ENCODE results near the gene INPP5A. TPM values are rescaled to one million over a fixed set of nuclear protein-coding genes. Genes with fewer than 3 reads are reported as not detected.

INPP5A gene
- total RNA-seq, 1 experiment from 2014 or later, result 22.6 TPM

DNA sequence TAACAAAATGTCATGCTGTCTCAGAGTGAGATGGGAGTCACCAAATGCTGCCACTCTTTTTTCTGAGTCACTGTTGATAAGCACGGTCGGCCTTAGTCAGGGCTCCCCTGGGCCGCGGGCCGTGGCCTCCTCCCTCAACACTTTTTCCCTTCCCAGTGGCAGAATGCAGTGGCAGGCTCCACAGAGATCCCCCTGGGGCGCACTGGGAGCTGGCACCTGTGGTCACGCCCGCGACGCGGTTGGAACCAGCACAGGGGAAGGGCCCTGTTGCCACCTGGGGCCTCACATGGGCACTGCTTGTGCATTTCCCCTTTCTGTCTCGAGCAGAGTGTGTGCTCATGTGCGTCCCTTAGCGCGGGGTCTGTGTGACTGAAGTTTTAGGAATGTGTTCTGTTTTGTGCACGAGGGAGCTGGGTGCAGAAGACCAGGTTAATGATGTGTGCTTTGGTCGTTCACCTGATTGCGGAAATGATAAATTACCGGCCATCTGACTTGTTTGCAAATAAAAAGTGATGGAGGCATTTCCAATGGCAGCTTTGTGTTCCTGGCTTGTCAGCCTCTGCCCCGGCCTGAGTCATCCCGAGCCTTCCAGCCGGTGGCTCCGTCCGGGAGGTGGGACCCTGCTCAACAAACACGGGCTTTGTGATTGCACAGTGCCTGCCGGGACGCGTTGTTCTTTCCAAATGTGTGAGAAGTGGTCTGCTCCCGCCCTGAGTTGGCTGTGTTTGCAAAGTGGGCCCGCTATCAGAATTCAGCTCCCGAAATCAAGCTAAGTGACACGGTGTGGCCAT is 147.7 kb downstream of the INPP5A start:
- H3F3A ChIP-seq (ENCODE audit: low read length, unreplicated experiment), result peaks cover 8% of the 10 kb centered on the region
- H3K79me2 ChIP-seq (ENCODE audit: low read length), result peaks cover 76% of the 10 kb centered on the region
- no peaks in the 10 kb centered on the region for H3K9me2 ChIP-seq (replicated peaks; ENCODE audit: low read length)
- peak; percentile 88 for DNase-seq
- TF ChIP-seq, protein P1, sequence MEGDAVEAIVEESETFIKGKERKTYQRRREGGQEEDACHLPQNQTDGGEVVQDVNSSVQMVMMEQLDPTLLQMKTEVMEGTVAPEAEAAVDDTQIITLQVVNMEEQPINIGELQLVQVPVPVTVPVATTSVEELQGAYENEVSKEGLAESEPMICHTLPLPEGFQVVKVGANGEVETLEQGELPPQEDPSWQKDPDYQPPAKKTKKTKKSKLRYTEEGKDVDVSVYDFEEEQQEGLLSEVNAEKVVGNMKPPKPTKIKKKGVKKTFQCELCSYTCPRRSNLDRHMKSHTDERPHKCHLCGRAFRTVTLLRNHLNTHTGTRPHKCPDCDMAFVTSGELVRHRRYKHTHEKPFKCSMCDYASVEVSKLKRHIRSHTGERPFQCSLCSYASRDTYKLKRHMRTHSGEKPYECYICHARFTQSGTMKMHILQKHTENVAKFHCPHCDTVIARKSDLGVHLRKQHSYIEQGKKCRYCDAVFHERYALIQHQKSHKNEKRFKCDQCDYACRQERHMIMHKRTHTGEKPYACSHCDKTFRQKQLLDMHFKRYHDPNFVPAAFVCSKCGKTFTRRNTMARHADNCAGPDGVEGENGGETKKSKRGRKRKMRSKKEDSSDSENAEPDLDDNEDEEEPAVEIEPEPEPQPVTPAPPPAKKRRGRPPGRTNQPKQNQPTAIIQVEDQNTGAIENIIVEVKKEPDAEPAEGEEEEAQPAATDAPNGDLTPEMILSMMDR (conservative IDR thresholded peaks at IDR 0.05; ENCODE audit: low read depth, low read length), result no peak
- no peak for TF ChIP-seq EZH2 (IDR thresholded peaks at IDR 0.05; ENCODE audit: low read length, unreplicated experiment)
- no peak for TF ChIP-seq EZH2phosphoT487 (IDR thresholded peaks at IDR 0.05; ENCODE audit: borderline replicate concordance, low read length)
- H4K20me1 ChIP-seq (ENCODE audit: low read length), result no peaks in the 10 kb centered on the region
- CTCF ChIA-PET, result interaction anchor here (0.7 kb wide), 1 partner anchor 31 kb away, joined by 3 read pairs; no protein-coding TSS in a partner anchor
- intact Hi-C loops (cut with micrococcal nuclease), result loop anchor here (1.0 to 5.0 kb wide), 2 partner anchors 19 to 33 kb away; no protein-coding TSS in a partner anchor
- peak; percentile 86 for ATAC-seq
- BruUV-seq (replicated peaks), result no TSS peak
- H3K4me2 ChIP-seq (ENCODE audit: low read length), result peak overlapping the region; percentile 81
- H3K4me1 ChIP-seq (ENCODE audit: insufficient read depth, low read length), result peaks cover 32% of the 10 kb centered on the region
- H3K27ac ChIP-seq (ENCODE audit: low read length), result peak overlapping the region; percentile 99
- peak overlapping the region; percentile 49 for H3K4me3 ChIP-seq (ENCODE audit: low read length)
- POLR2A ChIA-PET (ENCODE audit: unreplicated experiment), result interaction anchor here (0.9 kb wide), 1 partner anchor 18 kb away, joined by 8 read pairs; no protein-coding TSS in a partner anchor
- no peaks in the 10 kb centered on the region for H3K27me3 ChIP-seq (ENCODE audit: low read length)
- H3K9ac ChIP-seq (ENCODE audit: low read length), result peak overlapping the region; percentile 84
- H3K36me3 ChIP-seq (ENCODE audit: low read depth, low read length), result no peaks in the 10 kb centered on the region; the same call in 1 of the 2 replicates
- peak overlapping the region; percentile 34; the same call in 1 of the 2 replicates for H2AFZ ChIP-seq (ENCODE audit: low read length)
- H3K9me3 ChIP-seq (ENCODE audit: low read length), result no peaks in the 10 kb centered on the region

DNA sequence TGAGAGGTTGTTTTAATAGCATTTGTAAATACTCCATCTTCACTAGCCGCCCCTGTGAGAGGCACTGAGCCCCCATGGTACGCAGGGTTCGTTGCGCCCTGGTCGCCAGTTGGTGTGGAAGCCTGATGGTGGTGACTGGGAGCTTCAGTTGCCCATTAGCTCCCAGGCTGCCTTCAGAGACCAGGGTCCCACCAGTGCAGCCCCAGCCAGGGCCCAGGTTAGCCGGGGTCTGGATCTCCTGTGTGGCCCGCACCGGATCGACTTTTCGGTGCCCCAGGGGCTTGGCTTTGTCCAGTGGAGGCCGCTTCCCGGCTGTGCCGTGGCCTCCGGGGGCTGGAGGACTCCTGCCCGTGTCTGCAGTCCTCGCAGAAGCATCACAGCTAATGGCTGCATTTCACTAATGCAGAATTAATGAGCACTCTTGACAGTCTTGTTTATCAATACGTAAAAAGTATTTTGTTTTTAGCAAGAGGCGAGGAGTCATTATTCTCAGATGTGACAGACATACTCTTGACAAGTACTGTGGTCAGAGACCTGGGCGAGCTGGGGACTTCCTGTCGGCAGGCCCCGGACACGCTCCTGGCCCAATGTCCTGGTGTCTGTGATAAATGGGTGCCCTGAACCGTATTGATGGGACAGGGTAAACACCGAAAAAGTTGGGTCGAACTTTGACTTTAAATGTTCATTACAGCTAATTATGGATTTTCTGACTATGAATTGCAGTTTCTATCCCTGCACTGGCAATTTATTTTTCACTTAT is 148.5 kb downstream of the INPP5A start:
- ATAC-seq, result no peak

More for the DNA sequence above, 148.5 kb downstream of the INPP5A start:
- peak overlapping the region; percentile 49 for H3K4me3 ChIP-seq (ENCODE audit: low read length)
- H3F3A ChIP-seq (ENCODE audit: low read length, unreplicated experiment), result peaks cover 8% of the 10 kb centered on the region
- H2AFZ ChIP-seq (ENCODE audit: low read length), result no peak overlapping the region
- no peaks in the 10 kb centered on the region for H4K20me1 ChIP-seq (ENCODE audit: low read length)
- peak overlapping the region; percentile 81 for H3K4me2 ChIP-seq (ENCODE audit: low read length)
- intact Hi-C loops (cut with micrococcal nuclease), result loop anchor here (1.0 to 5.0 kb wide), 2 partner anchors 20 to 34 kb away; no protein-coding TSS in a partner anchor
- DNase-seq, result no peak
- peaks cover 2% of the 10 kb centered on the region; the same call in 1 of the 2 replicates for H3K36me3 ChIP-seq (ENCODE audit: low read depth, low read length)
- H3K27me3 ChIP-seq (ENCODE audit: low read length), result no peaks in the 10 kb centered on the region
- no TSS peak for BruUV-seq (replicated peaks)
- H3K9me3 ChIP-seq (ENCODE audit: low read length), result no peaks in the 10 kb centered on the region
- H3K4me1 ChIP-seq (ENCODE audit: insufficient read depth, low read length), result peaks cover 32% of the 10 kb centered on the region
- CTCF ChIA-PET, result interaction anchor here (0.7 kb wide), 1 partner anchor 32 kb away, joined by 3 read pairs; no protein-coding TSS in a partner anchor
- POLR2A ChIA-PET (ENCODE audit: unreplicated experiment), result interaction anchor here (0.9 kb wide), 1 partner anchor 19 kb away, joined by 8 read pairs; no protein-coding TSS in a partner anchor
- H3K9ac ChIP-seq (ENCODE audit: low read length), result peak overlapping the region; percentile 84
- TF ChIP-seq EZH2phosphoT487 (IDR thresholded peaks at IDR 0.05; ENCODE audit: borderline replicate concordance, low read length) (no peak), EZH2 (IDR thresholded peaks at IDR 0.05; ENCODE audit: low read length, unreplicated experiment) (no peak)
- TF ChIP-seq, protein P1 (conservative IDR thresholded peaks at IDR 0.05; ENCODE audit: low read depth, low read length), result no peak
- H3K27ac ChIP-seq (ENCODE audit: low read length), result peak overlapping the region; percentile 99
- no peaks in the 10 kb centered on the region for H3K9me2 ChIP-seq (replicated peaks; ENCODE audit: low read length)
- peaks cover 80% of the 10 kb centered on the region for H3K79me2 ChIP-seq (ENCODE audit: low read length)

All from PC-3 (cell line).